ENCODE data around the gene GALNT5. TPM values are rescaled to one million over a fixed set of nuclear protein-coding genes. Genes with fewer than 3 reads are reported as not detected.

GALNT5 gene
- total RNA-seq, 1 donor, result 56.5 TPM

GRCh38 chr2:157302492-157303099, 45.1 kb downstream of the GALNT5 start:
- Histone ChIP-seq H2AFZ (ENCODE audit: low read length) (no peak overlapping the region), H3K4me2 (ENCODE audit: insufficient read depth, low read length) (no peak overlapping the region), H3K4me3 (ENCODE audit: insufficient read depth, low read length) (no peak overlapping the region), H3K4me1 (ENCODE audit: insufficient read depth, low read length) (peaks cover 32% of the 10 kb centered on the region), H3K9me3 (ENCODE audit: low read depth, low read length) (no peaks in the 10 kb centered on the region), H3K36me3 (ENCODE audit: insufficient read depth, low read length) (peaks cover 8% of the 10 kb centered on the region), H4K20me1 (ENCODE audit: insufficient read depth, low read length) (no peaks in the 10 kb centered on the region), H3K79me2 (ENCODE audit: insufficient read depth, low read length) (no peaks in the 10 kb centered on the region), H3K27me3 (ENCODE audit: insufficient read depth, low read length) (no peaks in the 10 kb centered on the region), H3K27ac (ENCODE audit: low read depth, low read length) (no peak overlapping the region)
- peak; percentile 75 for TF ChIP-seq CTCF (IDR thresholded peaks at IDR 0.05; ENCODE audit: extremely low read depth, low read depth, low read length)
- DNase-seq (ENCODE audit: insufficient read length, low spot score, missing footprints), result peak; percentile 70

GRCh38 chr2:157303612-157304011, 46.1 kb downstream of the GALNT5 start:
- Histone ChIP-seq H4K20me1 (ENCODE audit: insufficient read depth, low read length) (no peaks in the 10 kb centered on the region), H3K79me2 (ENCODE audit: insufficient read depth, low read length) (no peaks in the 10 kb centered on the region), H3K4me2 (ENCODE audit: insufficient read depth, low read length) (no peak overlapping the region), H3K4me3 (ENCODE audit: insufficient read depth, low read length) (no peak overlapping the region), H2AFZ (ENCODE audit: low read length) (no peak overlapping the region), H3K27me3 (ENCODE audit: insufficient read depth, low read length) (no peaks in the 10 kb centered on the region), H3K36me3 (ENCODE audit: insufficient read depth, low read length) (peaks cover 16% of the 10 kb centered on the region), H3K4me1 (ENCODE audit: insufficient read depth, low read length) (peaks cover 32% of the 10 kb centered on the region), H3K9me3 (ENCODE audit: low read depth, low read length) (no peaks in the 10 kb centered on the region), H3K27ac (ENCODE audit: low read depth, low read length) (no peak overlapping the region)
- TF ChIP-seq CTCF (IDR thresholded peaks at IDR 0.05; ENCODE audit: extremely low read depth, low read depth, low read length), result no peak
- DNase-seq (ENCODE audit: insufficient read length, low spot score, missing footprints), result no peak

GRCh38 chr2:157304811-157305722, 47.6 kb downstream of the GALNT5 start:
- no peak overlapping the region for H3K4me3 ChIP-seq (ENCODE audit: insufficient read depth, low read length)
- no peaks in the 10 kb centered on the region for H3K27me3 ChIP-seq (ENCODE audit: insufficient read depth, low read length)
- no peaks in the 10 kb centered on the region for H3K79me2 ChIP-seq (ENCODE audit: insufficient read depth, low read length)
- no peak for TF ChIP-seq CTCF (IDR thresholded peaks at IDR 0.05; ENCODE audit: extremely low read depth, low read depth, low read length)
- H2AFZ ChIP-seq (ENCODE audit: low read length), result no peak overlapping the region
- peaks cover 32% of the 10 kb centered on the region for H3K4me1 ChIP-seq (ENCODE audit: insufficient read depth, low read length)
- H3K9me3 ChIP-seq (ENCODE audit: low read depth, low read length), result no peaks in the 10 kb centered on the region
- peak overlapping the region; percentile 15 for H3K4me2 ChIP-seq (ENCODE audit: insufficient read depth, low read length)
- no peaks in the 10 kb centered on the region for H4K20me1 ChIP-seq (ENCODE audit: insufficient read depth, low read length)
- H3K27ac ChIP-seq (ENCODE audit: low read depth, low read length), result peak overlapping the region; percentile 62
- no peak for DNase-seq (ENCODE audit: insufficient read length, low spot score, missing footprints)
- peaks cover 30% of the 10 kb centered on the region for H3K36me3 ChIP-seq (ENCODE audit: insufficient read depth, low read length)

GRCh38 chr2:157305723-157306110, 48.2 kb downstream of the GALNT5 start:
- Histone ChIP-seq H3K27me3 (ENCODE audit: insufficient read depth, low read length) (no peaks in the 10 kb centered on the region), H3K4me1 (ENCODE audit: insufficient read depth, low read length) (peaks cover 32% of the 10 kb centered on the region), H4K20me1 (ENCODE audit: insufficient read depth, low read length) (no peaks in the 10 kb centered on the region), H3K4me2 (ENCODE audit: insufficient read depth, low read length) (peak overlapping the region; percentile 15), H3K27ac (ENCODE audit: low read depth, low read length) (peak overlapping the region; percentile 62), H2AFZ (ENCODE audit: low read length) (no peak overlapping the region), H3K36me3 (ENCODE audit: insufficient read depth, low read length) (peaks cover 30% of the 10 kb centered on the region), H3K4me3 (ENCODE audit: insufficient read depth, low read length) (no peak overlapping the region), H3K9me3 (ENCODE audit: low read depth, low read length) (no peaks in the 10 kb centered on the region), H3K79me2 (ENCODE audit: insufficient read depth, low read length) (no peaks in the 10 kb centered on the region)
- no peak for DNase-seq (ENCODE audit: insufficient read length, low spot score, missing footprints)
- no peak for TF ChIP-seq CTCF (IDR thresholded peaks at IDR 0.05; ENCODE audit: extremely low read depth, low read depth, low read length)

All from osteoblast (primary cell).